NCI-H2107 (cell line): ENCODE measurements around the gene SCYGR3.

Source experiments
- DNase-seq: peaks from one replicate; lab custom pipeline; 2025; lab: John Stamatoyannopoulos, UW

SCYGR3 gene

GRCh38 chr2:227614740-227615139 lies at the start of gene SCYGR3:
TSS of gene SCYGR3 (minus strand) at chr2:227614840. CDS start at chr2:227614840, 0 bp downstream.
- no peak for DNase-seq

- no peak for DNase-seq
Observed at GRCh38 chr2:227661827-227662226, 47.2 kb upstream of the SCYGR3 start.

- no peak for DNase-seq
Observed at GRCh38 chr2:227661025-227661649, 46.5 kb upstream of the SCYGR3 start.

GRCh38 chr2:227657199-227657845 lies 42.7 kb upstream of the SCYGR3 start:
- no peak for DNase-seq

- no peak for DNase-seq
Observed at GRCh38 chr2:227655454-227655853, 40.8 kb upstream of the SCYGR3 start.

- no peak for DNase-seq
Observed at GRCh38 chr2:227654426-227654825, 39.8 kb upstream of the SCYGR3 start.

GRCh38 chr2:227653419-227653818 lies 38.8 kb upstream of the SCYGR3 start:
- no peak for DNase-seq

- no peak for DNase-seq
Observed at GRCh38 chr2:227643990-227644551, 29.4 kb upstream of the SCYGR3 start.

GRCh38 chr2:227642656-227643055 lies 28.0 kb upstream of the SCYGR3 start:
- no peak for DNase-seq

GRCh38 chr2:227634201-227634600 lies 19.6 kb upstream of the SCYGR3 start:
- no peak for DNase-seq

- no peak for DNase-seq
Observed at GRCh38 chr2:227632827-227633226, 18.2 kb upstream of the SCYGR3 start.

- DNase-seq: no peak
Observed at GRCh38 chr2:227630322-227630721, 15.7 kb upstream of the SCYGR3 start.

GRCh38 chr2:227629435-227629834 lies 14.8 kb upstream of the SCYGR3 start:
- no peak for DNase-seq

GRCh38 chr2:227627769-227628168 lies 13.1 kb upstream of the SCYGR3 start:
- no peak for DNase-seq

GRCh38 chr2:227626580-227627151 lies 12.0 kb upstream of the SCYGR3 start:
- no peak for DNase-seq

- DNase-seq: no peak
Observed at GRCh38 chr2:227625420-227625819, 10.8 kb upstream of the SCYGR3 start.

- no peak for DNase-seq
Observed at GRCh38 chr2:227623226-227623625, 8.6 kb upstream of the SCYGR3 start.

GRCh38 chr2:227617316-227618230 lies 2.9 kb upstream of the SCYGR3 start, which contains the start of gene SCYGR4:
TSS of gene SCYGR4 (plus strand) at chr2:227617498. CDS start at chr2:227617498, 0 bp downstream.
- DNase-seq: no peak

GRCh38 chr2:227616631-227617030 lies 2.0 kb upstream of the SCYGR3 start:
- no peak for DNase-seq

GRCh38 chr2:227615906-227616305 lies 1.3 kb upstream of the SCYGR3 start:
- DNase-seq: no peak

GRCh38 chr2:227615181-227615580 lies 541 bp upstream of the SCYGR3 start:
- DNase-seq: no peak

GRCh38 chr2:227614246-227614645 lies 394 bp downstream of the SCYGR3 start:
- DNase-seq: no peak
